Measurements from ENCODE around the gene CASP2. TPM values are rescaled to one million over a fixed set of nuclear protein-coding genes. Genes with fewer than 3 reads are reported as not detected.

The CASP2 gene
- total RNA-seq, 5 donors from 2014 or later (not counting 1 experiment from before 2014, with no cell fraction given) = 43.4 to 83.6 (median 73.7) TPM

DNA sequence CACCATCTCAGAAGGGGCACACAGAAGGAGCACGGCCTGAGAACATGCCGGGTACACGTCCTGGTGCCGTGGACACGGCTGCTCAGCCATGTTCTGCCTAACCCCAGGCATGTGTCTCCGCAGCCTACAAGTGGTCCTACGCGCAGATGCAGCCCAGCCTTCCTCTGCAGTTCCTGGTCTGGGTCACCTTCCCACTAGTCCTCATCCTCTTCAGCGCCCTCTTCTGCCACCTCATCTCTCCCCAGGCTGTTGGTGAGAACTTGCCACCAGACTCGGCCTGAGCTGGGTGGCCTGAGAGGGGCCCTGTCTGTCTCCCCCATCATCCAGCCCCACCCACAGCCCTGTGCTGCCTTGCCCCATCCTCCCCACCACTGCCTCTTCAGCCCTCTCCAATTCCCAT lies 33.1 kb downstream of the CASP2 start:
- H3K27me3 Mint-ChIP-seq = peaks cover 0 to 2% of the 10 kb centered on the region in 2 donors
- ATAC-seq (replicated peaks in 1 of 4) = no peak
- 89% methylated on average over 10 of the region's 10 CpGs for WGBS (ENCODE audit: insufficient coverage)

DNA sequence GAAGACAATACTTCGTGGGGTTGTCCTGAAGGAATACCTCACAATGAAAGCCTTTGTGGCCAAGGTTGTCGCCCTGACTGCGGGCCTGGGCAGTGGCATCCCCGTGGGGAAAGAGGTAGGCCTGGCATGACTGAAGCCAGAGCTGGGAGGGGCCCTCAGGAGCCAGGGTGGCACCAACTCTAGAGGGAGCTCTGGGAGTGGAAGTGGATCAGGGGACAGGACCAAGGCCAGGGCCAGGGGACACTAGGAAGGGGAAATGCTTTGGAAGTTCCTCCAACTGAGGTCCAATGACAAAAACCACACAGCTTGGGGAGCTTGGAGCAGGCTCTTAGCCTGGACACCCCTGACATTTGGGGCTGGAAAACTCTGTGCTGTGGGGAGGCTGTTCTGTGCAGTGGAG lies 33.6 kb downstream of the CASP2 start:
- 83% methylated on average over 4 of the region's 4 CpGs for WGBS (ENCODE audit: insufficient coverage)
- Histone ChIP-seq H3K27me3 (replicated peaks in 1 of 2; ENCODE audit: control insufficient read depth in 2 of 2, extremely low read depth in 1 of 2, insufficient read depth in 2 of 2, low read length in 1 of 2) (peaks cover 0 to 17% of the 10 kb centered on the region in 2 experiments), H3K27ac (ENCODE audit: low read length) (no peak overlapping the region), H3K9me3 (no peaks in the 10 kb centered on the region), H3K36me3 (ENCODE audit: control insufficient read depth in 2 of 2, extremely low read depth in 1 of 2, insufficient read depth in 1 of 2, low read length in 1 of 2) (no peaks in the 10 kb centered on the region), H3K4me1 (ENCODE audit: control insufficient read depth in 1 of 2, extremely low read depth in 1 of 2, insufficient read depth in 2 of 2, low read length in 2 of 2) (peaks cover 0 to 5% of the 10 kb centered on the region in 2 experiments), H3K4me3 (ENCODE audit: control insufficient read depth in 1 of 2, extremely low read depth in 1 of 2, low read length in 1 of 2) (no peak overlapping the region)
- H3K9me3 Mint-ChIP-seq = no peaks in the 10 kb centered on the region
- ChIA-PET POLR2A (no interaction called here), CTCF (interaction anchor here in 1 of 2 donors (0.5 kb wide), 1 partner anchor 82 kb away, joined by 4 read pairs; no protein-coding TSS in a partner anchor)
- H3K36me3 Mint-ChIP-seq = no peaks in the 10 kb centered on the region
- peaks cover 0 to 2% of the 10 kb centered on the region in 2 donors for H3K27me3 Mint-ChIP-seq
- DNase-seq (no peak), ATAC-seq (replicated peaks in 1 of 4) (peak in 1 of 4 experiments; percentile 52)
- peaks cover 8 to 15% (median 12%) of the 10 kb centered on the region in 3 donors for H3K4me1 Mint-ChIP-seq
- H3K27ac Mint-ChIP-seq = no peak overlapping the region
- H3K4me3 Mint-ChIP-seq = no peak overlapping the region

More for the DNA sequence above, 33.1 kb downstream of the CASP2 start:
- DNase-seq = no peak
- no peak overlapping the region for H3K27ac ChIP-seq (ENCODE audit: low read length)
- ChIA-PET POLR2A (no interaction called here), CTCF (interaction anchor here in 1 of 2 donors (0.5 kb wide), 1 partner anchor 81 kb away, joined by 4 read pairs; no protein-coding TSS in a partner anchor)
- Mint-ChIP-seq H3K4me3 (no peak overlapping the region), H3K4me1 (peaks cover 8 to 14% (median 12%) of the 10 kb centered on the region in 3 donors), H3K36me3 (no peaks in the 10 kb centered on the region), H3K9me3 (no peaks in the 10 kb centered on the region), H3K27ac (no peak overlapping the region)
- peaks cover 0 to 17% of the 10 kb centered on the region in 2 experiments for H3K27me3 ChIP-seq (replicated peaks in 1 of 2; ENCODE audit: control insufficient read depth in 2 of 2, extremely low read depth in 1 of 2, insufficient read depth in 2 of 2, low read length in 1 of 2)
- no peaks in the 10 kb centered on the region for H3K36me3 ChIP-seq (ENCODE audit: control insufficient read depth in 2 of 2, extremely low read depth in 1 of 2, insufficient read depth in 1 of 2, low read length in 1 of 2)
- H3K4me1 ChIP-seq (ENCODE audit: control insufficient read depth in 1 of 2, extremely low read depth in 1 of 2, insufficient read depth in 2 of 2, low read length in 2 of 2) = peaks cover 0 to 5% of the 10 kb centered on the region in 2 experiments
- H3K4me3 ChIP-seq (ENCODE audit: control insufficient read depth in 1 of 2, extremely low read depth in 1 of 2, low read length in 1 of 2) = no peak overlapping the region
- no peaks in the 10 kb centered on the region for H3K9me3 ChIP-seq

DNA sequence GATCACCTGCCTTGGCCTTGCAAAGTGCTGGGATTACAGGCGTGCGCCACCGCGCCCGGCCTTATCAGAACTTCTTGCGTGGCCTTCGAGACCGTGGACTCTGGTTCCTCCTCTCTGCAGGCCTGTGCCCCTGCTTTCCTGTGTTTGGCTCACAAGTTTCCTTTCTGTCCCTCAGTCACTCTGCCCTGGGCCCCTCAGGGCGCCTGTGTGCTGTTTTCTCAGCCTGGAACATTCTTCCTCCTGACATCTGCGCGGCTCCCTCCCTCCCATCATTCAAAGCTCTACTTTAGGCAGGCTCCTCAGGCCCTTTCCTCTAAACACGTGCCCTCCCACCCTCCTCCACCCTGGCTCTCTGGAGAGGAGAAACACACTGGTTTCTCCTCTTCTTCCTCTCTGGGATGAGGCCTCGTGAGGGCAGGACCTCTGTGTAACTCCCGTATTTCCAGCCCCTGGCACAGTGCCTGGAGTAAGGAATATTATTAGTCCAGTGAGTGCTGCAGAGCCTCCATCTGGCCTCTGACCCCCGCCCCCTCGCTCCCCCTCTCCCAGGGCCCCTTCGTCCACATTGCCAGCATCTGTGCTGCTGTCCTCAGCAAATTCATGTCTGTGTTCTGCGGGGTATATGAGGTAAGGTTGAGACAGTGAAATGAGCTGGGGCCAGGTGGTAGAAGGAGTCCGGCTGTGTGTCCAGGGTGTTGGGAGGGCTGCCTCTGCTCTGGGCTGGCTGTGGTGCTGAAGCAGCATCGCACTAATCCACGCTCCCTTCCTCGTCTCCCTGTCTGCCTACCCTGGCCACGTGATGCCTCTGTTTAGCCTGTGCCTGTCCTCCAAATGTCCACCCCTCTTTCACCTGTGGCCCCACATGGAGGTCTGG lies 34.8 kb downstream of the CASP2 start:
- Mint-ChIP-seq H3K27ac (no peak overlapping the region), H3K4me1 (peaks cover 8 to 15% (median 12%) of the 10 kb centered on the region in 3 donors), H3K36me3 (no peaks in the 10 kb centered on the region), H3K9me3 (no peaks in the 10 kb centered on the region), H3K4me3 (no peak overlapping the region), H3K27me3 (peaks cover 0 to 2% of the 10 kb centered on the region in 2 donors)
- Histone ChIP-seq H3K4me1 (ENCODE audit: control insufficient read depth in 1 of 2, extremely low read depth in 1 of 2, insufficient read depth in 2 of 2, low read length in 2 of 2) (peaks cover 0 to 5% of the 10 kb centered on the region in 2 experiments), H3K36me3 (ENCODE audit: control insufficient read depth in 2 of 2, extremely low read depth in 1 of 2, insufficient read depth in 1 of 2, low read length in 1 of 2) (no peaks in the 10 kb centered on the region), H3K27me3 (replicated peaks in 1 of 2; ENCODE audit: control insufficient read depth in 2 of 2, extremely low read depth in 1 of 2, insufficient read depth in 2 of 2, low read length in 1 of 2) (peaks cover 0 to 17% of the 10 kb centered on the region in 2 experiments), H3K27ac (ENCODE audit: low read length) (no peak overlapping the region), H3K4me3 (ENCODE audit: control insufficient read depth in 1 of 2, extremely low read depth in 1 of 2, low read length in 1 of 2) (no peak overlapping the region), H3K9me3 (no peaks in the 10 kb centered on the region)
- POLR2A ChIA-PET = no interaction called here
- CTCF ChIA-PET = no interaction called here
- ATAC-seq (replicated peaks in 1 of 4) (no peak), DNase-seq (no peak)
- 90% methylated on average over 16 of the region's 23 CpGs for WGBS (ENCODE audit: insufficient coverage)

DNA sequence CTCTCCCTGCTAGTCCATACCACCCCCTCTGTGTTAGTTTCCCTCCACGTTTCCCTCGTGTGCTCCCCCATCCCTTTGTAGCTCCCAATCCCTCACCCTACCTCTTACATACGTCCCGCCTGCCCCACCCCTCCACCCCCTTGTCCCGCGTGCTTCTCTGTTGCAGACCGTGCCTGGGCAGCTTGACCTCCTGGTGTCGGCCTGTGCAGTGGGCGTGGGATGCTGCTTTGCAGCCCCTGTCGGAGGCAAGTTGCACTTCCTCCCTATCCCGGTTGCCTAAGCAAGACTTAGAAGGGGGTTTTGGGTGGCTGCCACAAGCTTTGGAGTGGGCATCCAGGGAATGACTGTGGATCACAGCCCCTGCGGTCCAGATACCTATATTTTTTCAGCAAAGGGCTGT lies 35.5 kb downstream of the CASP2 start:
- Histone ChIP-seq H3K4me1 (ENCODE audit: control insufficient read depth in 1 of 2, extremely low read depth in 1 of 2, insufficient read depth in 2 of 2, low read length in 2 of 2) (peaks cover 0 to 5% of the 10 kb centered on the region in 2 experiments), H3K9me3 (no peaks in the 10 kb centered on the region), H3K4me3 (ENCODE audit: control insufficient read depth in 1 of 2, extremely low read depth in 1 of 2, low read length in 1 of 2) (no peak overlapping the region), H3K27me3 (replicated peaks in 1 of 2; ENCODE audit: control insufficient read depth in 2 of 2, extremely low read depth in 1 of 2, insufficient read depth in 2 of 2, low read length in 1 of 2) (peaks cover 0 to 16% of the 10 kb centered on the region in 2 experiments), H3K36me3 (ENCODE audit: control insufficient read depth in 2 of 2, extremely low read depth in 1 of 2, insufficient read depth in 1 of 2, low read length in 1 of 2) (no peaks in the 10 kb centered on the region), H3K27ac (ENCODE audit: low read length) (no peak overlapping the region)
- ChIA-PET POLR2A (no interaction called here), CTCF (no interaction called here)
- DNase-seq (no peak), ATAC-seq (replicated peaks in 1 of 4) (no peak)
- no peaks in the 10 kb centered on the region for H3K9me3 Mint-ChIP-seq
- 88% methylated on average over 9 of the region's 12 CpGs for WGBS (ENCODE audit: insufficient coverage)
- no peak overlapping the region for H3K27ac Mint-ChIP-seq
- H3K36me3 Mint-ChIP-seq = no peaks in the 10 kb centered on the region
- no peak overlapping the region for H3K4me3 Mint-ChIP-seq
- peaks cover 8 to 15% (median 12%) of the 10 kb centered on the region in 3 donors for H3K4me1 Mint-ChIP-seq
- H3K27me3 Mint-ChIP-seq = peaks cover 0 to 2% of the 10 kb centered on the region in 2 donors

DNA sequence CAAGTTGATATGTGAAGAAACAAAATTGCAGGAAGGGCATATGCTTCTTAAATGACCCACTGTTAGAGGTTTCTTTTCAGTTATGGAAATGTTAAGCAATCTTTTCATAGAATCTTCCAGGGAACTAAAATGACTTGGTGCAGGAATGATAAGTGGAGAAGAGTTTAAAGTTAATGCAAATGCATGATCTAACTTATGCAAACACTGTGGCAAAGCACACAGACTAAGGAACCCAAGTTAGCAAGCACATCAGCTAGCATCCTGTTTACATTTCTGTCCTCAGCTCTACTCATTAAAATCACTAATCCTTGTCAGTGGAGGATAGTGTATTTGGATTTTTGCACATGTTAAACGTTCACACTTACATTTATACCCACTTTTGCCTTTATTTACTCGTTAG lies 37.1 kb downstream of the CASP2 start:
- Mint-ChIP-seq H3K27me3 (peaks cover 0 to under 1% of the 10 kb centered on the region in 2 donors), H3K27ac (peak overlapping the region; percentile 13 to 48), H3K9me3 (no peaks in the 10 kb centered on the region), H3K4me3 (no peak overlapping the region), H3K4me1 (peaks cover 8 to 15% (median 12%) of the 10 kb centered on the region in 3 donors), H3K36me3 (no peaks in the 10 kb centered on the region)
- Histone ChIP-seq H3K4me1 (ENCODE audit: control insufficient read depth in 1 of 2, extremely low read depth in 1 of 2, insufficient read depth in 2 of 2, low read length in 2 of 2) (peaks cover 0 to 5% of the 10 kb centered on the region in 2 experiments), H3K4me3 (ENCODE audit: control insufficient read depth in 1 of 2, extremely low read depth in 1 of 2, low read length in 1 of 2) (no peak overlapping the region), H3K9me3 (no peaks in the 10 kb centered on the region), H3K27ac (ENCODE audit: low read length) (no peak overlapping the region), H3K27me3 (replicated peaks in 1 of 2; ENCODE audit: control insufficient read depth in 2 of 2, extremely low read depth in 1 of 2, insufficient read depth in 2 of 2, low read length in 1 of 2) (peaks cover 0 to 13% of the 10 kb centered on the region in 2 experiments), H3K36me3 (ENCODE audit: control insufficient read depth in 2 of 2, extremely low read depth in 1 of 2, insufficient read depth in 1 of 2, low read length in 1 of 2) (no peaks in the 10 kb centered on the region)
- POLR2A ChIA-PET = no interaction called here
- CTCF ChIA-PET = no interaction called here
- DNase-seq (no peak), ATAC-seq (replicated peaks in 1 of 4) (peak in 1 of 4 experiments; percentile 46)
- WGBS (ENCODE audit: insufficient coverage) = no CpG with 5 or more reads among the region's 2 CpGs

DNA sequence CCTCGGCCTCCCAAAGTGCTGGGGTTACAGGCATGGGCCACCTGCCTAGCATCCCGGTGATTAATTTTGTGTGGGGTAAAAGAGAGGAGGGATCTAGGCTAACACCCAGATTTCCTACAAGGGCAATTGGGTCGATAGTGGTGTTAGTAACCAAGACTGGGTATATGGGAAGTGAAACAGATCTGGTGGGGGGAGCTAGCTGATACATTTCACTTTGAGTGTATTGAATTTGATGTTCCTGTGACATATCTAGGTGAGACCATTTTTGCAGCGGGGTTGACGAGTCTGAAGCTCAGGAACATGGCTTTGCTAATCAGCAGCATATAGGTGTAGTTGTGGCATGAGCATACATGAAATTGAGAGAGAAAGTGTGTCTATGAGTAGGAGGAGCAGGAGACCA lies 39.8 kb downstream of the CASP2 start:
- Histone ChIP-seq H3K9me3 (no peaks in the 10 kb centered on the region), H3K27ac (ENCODE audit: low read length) (no peak overlapping the region), H3K4me1 (ENCODE audit: control insufficient read depth in 1 of 2, extremely low read depth in 1 of 2, insufficient read depth in 2 of 2, low read length in 2 of 2) (peaks cover 0 to 5% of the 10 kb centered on the region in 2 experiments), H3K36me3 (ENCODE audit: control insufficient read depth in 2 of 2, extremely low read depth in 1 of 2, insufficient read depth in 1 of 2, low read length in 1 of 2) (no peaks in the 10 kb centered on the region), H3K4me3 (ENCODE audit: control insufficient read depth in 1 of 2, extremely low read depth in 1 of 2, low read length in 1 of 2) (no peak overlapping the region), H3K27me3 (replicated peaks in 1 of 2; ENCODE audit: control insufficient read depth in 2 of 2, extremely low read depth in 1 of 2, insufficient read depth in 2 of 2, low read length in 1 of 2) (peaks cover 0 to 3% of the 10 kb centered on the region in 2 experiments)
- 80% methylated on average over 4 of the region's 5 CpGs for WGBS (ENCODE audit: insufficient coverage)
- ChIA-PET CTCF (interaction anchor here in 1 of 2 donors (0.6 to 1.1 kb wide), 2 partner anchors 19 to 88 kb away, joined by 3 read pairs; no protein-coding TSS in a partner anchor), POLR2A (no interaction called here)
- H3K27me3 Mint-ChIP-seq = no peaks in the 10 kb centered on the region
- H3K36me3 Mint-ChIP-seq = no peaks in the 10 kb centered on the region
- DNase-seq = no peak
- H3K4me3 Mint-ChIP-seq = no peak overlapping the region
- H3K27ac Mint-ChIP-seq = no peak overlapping the region
- H3K4me1 Mint-ChIP-seq = peaks cover 8 to 15% (median 12%) of the 10 kb centered on the region in 3 donors
- no peaks in the 10 kb centered on the region for H3K9me3 Mint-ChIP-seq
- no peak for ATAC-seq (replicated peaks in 1 of 4)
